GM23338 (cell line): ENCODE data around the gene ATG16L2. TPM values are rescaled to one million over a fixed set of nuclear protein-coding genes. Genes with fewer than 3 reads are reported as not detected.

ENCODE experiments used
- ATAC-seq: fragments of 200-7000 bp; cut with Tn5 transposase; 3 replicates; pipeline ENCODE4 v1.9.1; 2020
- DNase-seq: peaks from one replicate; pipeline ENCODE4 v3.0.0-alpha.2; 2015; ENCODE audit warnings: low spot score
- H2AFZ ChIP-seq: fragments of 200-600 bp; sonication (generic); 2 replicates; pipeline ENCODE4 v1.8.0; 2016; ENCODE audit warnings: antibody characterized with exemption, mild to moderate bottlenecking, moderate library complexity
- H3F3A ChIP-seq: fragments of 200-600 bp; sonication (generic); replicated peaks from 2 replicates; pipeline ENCODE4 v1.8.0; 2017; ENCODE audit warnings: antibody characterized with exemption, mixed run types, low read depth
- H3K27ac ChIP-seq: fragments of 200-600 bp; sonication (generic); 2 replicates; pipeline ENCODE4 v1.6.1; 2016; ENCODE audit warnings: low read depth
- H3K27me3 ChIP-seq: fragments of 200-600 bp; sonication (generic); 2 replicates; pipeline ENCODE4 v1.8.0; 2016; ENCODE audit warnings: mild to moderate bottlenecking, mixed run types, moderate library complexity; ENCODE audit not compliant: insufficient read depth
- H3K36me3 ChIP-seq: fragments of 200-600 bp; sonication (generic); 2 replicates; pipeline ENCODE4 v1.8.0; 2016; ENCODE audit warnings: mild to moderate bottlenecking; ENCODE audit not compliant: insufficient read depth
- H3K4me1 ChIP-seq: fragments of 200-600 bp; sonication (generic); 2 replicates; pipeline ENCODE4 v1.8.0; 2016; ENCODE audit warnings: mild to moderate bottlenecking, moderate library complexity; ENCODE audit not compliant: insufficient read depth
- H3K4me2 ChIP-seq: fragments of 200-600 bp; sonication (generic); 2 replicates; pipeline ENCODE4 v1.7.1; 2017; ENCODE audit warnings: mixed run types
- H3K4me3 ChIP-seq: fragments of 200-600 bp; sonication (generic); 2 replicates; pipeline ENCODE4 v1.6.1; 2016; ENCODE audit warnings: mixed run types
- H3K79me2 ChIP-seq: fragments of 200-600 bp; sonication (generic); replicated peaks from 2 replicates; pipeline ENCODE4 v1.8.0; 2017; ENCODE audit warnings: mild to moderate bottlenecking; ENCODE audit not compliant: insufficient read depth
- H3K9me2 ChIP-seq: fragments of 200-600 bp; sonication (generic); 2 replicates; pipeline ENCODE4 v1.8.0; 2017; ENCODE audit not compliant: insufficient read depth
- H4K20me1 ChIP-seq: fragments of 200-600 bp; sonication (generic); replicated peaks from 2 replicates; pipeline ENCODE4 v1.8.0; 2017; ENCODE audit warnings: mild to moderate bottlenecking; ENCODE audit not compliant: insufficient read depth
- H3K27ac Mint-ChIP-seq: 2 replicates; pipeline ENCODE4 v1.8.0; 2020; ENCODE audit warnings: inconsistent platforms, mild to moderate bottlenecking, moderate library complexity, mixed read lengths
- H3K27me3 Mint-ChIP-seq: 3 replicates; pipeline ENCODE4 v1.8.0; 2022; ENCODE audit warnings: low read depth, mild to moderate bottlenecking, moderate library complexity, mixed read lengths, inconsistent platforms; ENCODE audit not compliant: insufficient read depth, poor library complexity
- H3K36me3 Mint-ChIP-seq: 3 replicates; pipeline ENCODE4 v1.8.0; 2021; ENCODE audit warnings: low read depth, mild to moderate bottlenecking, inconsistent platforms, moderate library complexity, mixed read lengths
- H3K4me1 Mint-ChIP-seq: 3 replicates; pipeline ENCODE4 v1.8.0; 2020; ENCODE audit warnings: mild to moderate bottlenecking, inconsistent platforms, mixed read lengths
- H3K4me3 Mint-ChIP-seq: 3 replicates; pipeline ENCODE4 v1.8.0; 2021; ENCODE audit warnings: moderate library complexity, mild to moderate bottlenecking, inconsistent platforms, mixed read lengths
- H3K9me3 Mint-ChIP-seq: 3 replicates; pipeline ENCODE4 v1.8.0; 2020; ENCODE audit warnings: moderate library complexity, mild to moderate bottlenecking, inconsistent platforms, mixed read lengths
- EZH2 ChIP-seq: fragments of 200-600 bp; sonication (generic); IDR thresholded peaks from one replicate; pipeline ENCODE4 v1.8.0; 2017; ENCODE audit warnings: antibody characterized with exemption, mild to moderate bottlenecking, low read depth; ENCODE audit not compliant: unreplicated experiment
- EZH2phosphoT487 ChIP-seq: fragments of 200-600 bp; sonication (generic); IDR thresholded peaks from one replicate; pipeline ENCODE4 v1.8.1; 2018; ENCODE audit warnings: antibody characterized with exemption; ENCODE audit not compliant: unreplicated experiment
- NANOG ChIP-seq: IDR thresholded peaks from 2 replicates; pipeline ENCODE4 v1.6.1; 2016; ENCODE audit warnings: antibody characterized with exemption, borderline replicate concordance
- POLR2AphosphoS5 ChIP-seq: IDR thresholded peaks from 2 replicates; pipeline ENCODE4 v1.6.1; 2016; ENCODE audit warnings: antibody characterized with exemption, low read depth
- STAT1 ChIP-seq: IDR thresholded peaks from one replicate; pipeline ENCODE4 v1.6.1; 2016; ENCODE audit warnings: antibody characterized with exemption; ENCODE audit not compliant: unreplicated experiment
- polyA plus RNA-seq: library from polyadenylated mRNA; unstranded; fragments of >200 nt; fragmentation: Nextera tagmentation; extraction: Ambion mirVana; gene quantifications from 2 replicates; pipeline ENCODE4 v1.2.1, GENCODE V29; 2016
- total RNA-seq: library from RNA; depleted of rRNA; stranded (reverse); fragments of >200 nt; shearing (Covaris generic); gene quantifications from 2 replicates; pipeline ENCODE4 v1.2.3, GENCODE V29; 2014
- TF ChIP-seq, protein P1 (sequence below): IDR thresholded peaks from one replicate; pipeline ENCODE4 v1.6.1; 2018; ENCODE audit warnings: antibody characterized with exemption; ENCODE audit not compliant: unreplicated experiment
- TF ChIP-seq, protein P2 (sequence below): IDR thresholded peaks from 2 replicates; pipeline ENCODE4 v1.6.1; 2016; ENCODE audit warnings: antibody characterized with exemption

ATG16L2 gene
- total and polyA plus RNA-seq, 2 experiments from 2014 or later: 9.6 to 24.6 TPM

DNA sequence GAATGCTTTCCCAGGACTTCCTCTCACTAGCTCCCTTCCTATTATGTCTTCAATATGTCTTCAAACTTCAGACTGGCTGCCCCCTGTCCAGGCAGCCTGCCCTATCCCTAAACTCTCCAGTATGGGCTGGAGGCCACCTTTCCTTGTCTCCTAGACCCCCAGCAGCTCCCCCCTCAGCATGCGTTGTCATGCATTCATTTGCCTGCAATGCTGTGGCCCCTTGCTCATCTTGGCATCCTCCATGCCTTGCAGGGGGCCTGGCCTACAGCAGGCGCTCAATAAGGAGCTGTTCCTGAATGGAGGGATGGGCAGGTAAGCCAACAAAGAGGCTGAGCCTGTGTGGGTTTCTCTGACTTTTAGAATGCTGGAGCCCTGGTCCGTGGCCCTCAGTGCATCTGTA is 45.6 kb upstream of the ATG16L2 start:
- Histone ChIP-seq H3K36me3 (no peaks in the 10 kb centered on the region), H3K4me1 (peaks cover 14% of the 10 kb centered on the region; the same call in 1 of the 2 replicates), H2AFZ (no peak overlapping the region), H3K9me2 (no peaks in the 10 kb centered on the region), H3F3A (no peaks in the 10 kb centered on the region; the same call in 1 of the 2 replicates), H4K20me1 (no peaks in the 10 kb centered on the region), H3K27ac (no peak overlapping the region), H3K27me3 (no peaks in the 10 kb centered on the region), H3K4me2 (no peak overlapping the region), H3K79me2 (no peaks in the 10 kb centered on the region), H3K4me3 (no peak overlapping the region)
- TF ChIP-seq EZH2phosphoT487 (no peak), POLR2AphosphoS5 (no peak), NANOG (no peak), EZH2 (no peak)
- TF ChIP-seq, protein P1, sequence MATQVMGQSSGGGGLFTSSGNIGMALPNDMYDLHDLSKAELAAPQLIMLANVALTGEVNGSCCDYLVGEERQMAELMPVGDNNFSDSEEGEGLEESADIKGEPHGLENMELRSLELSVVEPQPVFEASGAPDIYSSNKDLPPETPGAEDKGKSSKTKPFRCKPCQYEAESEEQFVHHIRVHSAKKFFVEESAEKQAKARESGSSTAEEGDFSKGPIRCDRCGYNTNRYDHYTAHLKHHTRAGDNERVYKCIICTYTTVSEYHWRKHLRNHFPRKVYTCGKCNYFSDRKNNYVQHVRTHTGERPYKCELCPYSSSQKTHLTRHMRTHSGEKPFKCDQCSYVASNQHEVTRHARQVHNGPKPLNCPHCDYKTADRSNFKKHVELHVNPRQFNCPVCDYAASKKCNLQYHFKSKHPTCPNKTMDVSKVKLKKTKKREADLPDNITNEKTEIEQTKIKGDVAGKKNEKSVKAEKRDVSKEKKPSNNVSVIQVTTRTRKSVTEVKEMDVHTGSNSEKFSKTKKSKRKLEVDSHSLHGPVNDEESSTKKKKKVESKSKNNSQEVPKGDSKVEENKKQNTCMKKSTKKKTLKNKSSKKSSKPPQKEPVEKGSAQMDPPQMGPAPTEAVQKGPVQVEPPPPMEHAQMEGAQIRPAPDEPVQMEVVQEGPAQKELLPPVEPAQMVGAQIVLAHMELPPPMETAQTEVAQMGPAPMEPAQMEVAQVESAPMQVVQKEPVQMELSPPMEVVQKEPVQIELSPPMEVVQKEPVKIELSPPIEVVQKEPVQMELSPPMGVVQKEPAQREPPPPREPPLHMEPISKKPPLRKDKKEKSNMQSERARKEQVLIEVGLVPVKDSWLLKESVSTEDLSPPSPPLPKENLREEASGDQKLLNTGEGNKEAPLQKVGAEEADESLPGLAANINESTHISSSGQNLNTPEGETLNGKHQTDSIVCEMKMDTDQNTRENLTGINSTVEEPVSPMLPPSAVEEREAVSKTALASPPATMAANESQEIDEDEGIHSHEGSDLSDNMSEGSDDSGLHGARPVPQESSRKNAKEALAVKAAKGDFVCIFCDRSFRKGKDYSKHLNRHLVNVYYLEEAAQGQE: no peak
- TF ChIP-seq, protein P2, sequence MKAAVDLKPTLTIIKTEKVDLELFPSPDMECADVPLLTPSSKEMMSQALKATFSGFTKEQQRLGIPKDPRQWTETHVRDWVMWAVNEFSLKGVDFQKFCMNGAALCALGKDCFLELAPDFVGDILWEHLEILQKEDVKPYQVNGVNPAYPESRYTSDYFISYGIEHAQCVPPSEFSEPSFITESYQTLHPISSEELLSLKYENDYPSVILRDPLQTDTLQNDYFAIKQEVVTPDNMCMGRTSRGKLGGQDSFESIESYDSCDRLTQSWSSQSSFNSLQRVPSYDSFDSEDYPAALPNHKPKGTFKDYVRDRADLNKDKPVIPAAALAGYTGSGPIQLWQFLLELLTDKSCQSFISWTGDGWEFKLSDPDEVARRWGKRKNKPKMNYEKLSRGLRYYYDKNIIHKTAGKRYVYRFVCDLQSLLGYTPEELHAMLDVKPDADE: no peak
- Mint-ChIP-seq H3K27ac (peak overlapping the region; percentile 71), H3K36me3 (no peaks in the 10 kb centered on the region), H3K4me1 (peaks cover 34% of the 10 kb centered on the region), H3K9me3 (no peaks in the 10 kb centered on the region), H3K27me3 (peaks cover 18% of the 10 kb centered on the region), H3K4me3 (no peak overlapping the region; the same call in 2 of the 3 replicates)
- DNase-seq: no peak
- ATAC-seq: peak; percentile 11

DNA sequence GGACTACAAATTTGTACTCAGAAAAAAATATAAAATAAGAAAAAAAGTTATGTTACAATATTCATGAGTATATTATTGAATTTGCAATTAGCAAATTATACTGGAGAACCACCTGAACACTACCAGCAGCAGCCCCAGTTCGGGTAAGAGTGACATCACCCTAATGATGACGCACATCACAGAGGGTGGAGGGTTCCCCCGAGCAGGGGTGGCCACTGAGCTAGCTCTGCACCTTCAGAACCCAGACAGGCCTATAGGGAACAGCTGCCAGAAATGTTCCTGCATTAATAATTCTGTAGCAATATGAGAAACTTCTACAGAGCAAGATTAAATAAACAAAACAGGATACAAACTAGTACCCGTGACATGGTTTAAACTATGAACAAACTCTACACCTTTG is 44.5 kb upstream of the ATG16L2 start:
- Histone ChIP-seq H3K27ac (no peak overlapping the region), H3K79me2 (no peaks in the 10 kb centered on the region), H3K36me3 (no peaks in the 10 kb centered on the region), H3K27me3 (no peaks in the 10 kb centered on the region), H3K4me3 (no peak overlapping the region), H3F3A (no peaks in the 10 kb centered on the region; the same call in 1 of the 2 replicates), H2AFZ (no peak overlapping the region), H4K20me1 (no peaks in the 10 kb centered on the region), H3K4me2 (no peak overlapping the region), H3K9me2 (no peaks in the 10 kb centered on the region), H3K4me1 (peaks cover 11% of the 10 kb centered on the region; the same call in 1 of the 2 replicates)
- Mint-ChIP-seq H3K36me3 (no peaks in the 10 kb centered on the region), H3K27me3 (peaks cover 18% of the 10 kb centered on the region), H3K4me1 (peaks cover 25% of the 10 kb centered on the region), H3K27ac (no peak overlapping the region), H3K4me3 (no peak overlapping the region), H3K9me3 (no peaks in the 10 kb centered on the region)
- no peak for ATAC-seq
- DNase-seq: no peak
- TF ChIP-seq, protein P2: no peak
- TF ChIP-seq STAT1: no peak
